Heart right ventricle (tissue), 16 donors: ENCODE measurements around the gene RASL10A. TPM values are rescaled to one million over a fixed set of nuclear protein-coding genes. Genes with fewer than 3 reads are reported as not detected.

Source experiments
- ATAC-seq, 8 donors: fragments of 200-7000 bp; cut with Tn5 transposase; one replicate each; pipeline ENCODE4 v1.9.1; 2020; ENCODE audit warnings: mild to moderate bottlenecking in 8 of 8, moderate library complexity in 8 of 8, moderate number of reproducible peaks in 1 of 8
- DNase-seq, 2 donors: peaks; one replicate each; pipeline ENCODE4 v3.0.0-alpha.2; 2020
- H3K27ac ChIP-seq, 10 donors: fragments of 200-600 bp; sonication (generic) in 2 of 10; one replicate each; pipeline versions ENCODE4 v1.5.0 to v1.8.0; 2020 to 2022; ENCODE audit warnings: mild to moderate bottlenecking in 3 of 10
- H3K27me3 ChIP-seq, 7 donors: fragments of 200-600 bp; one replicate each; pipeline ENCODE4 v1.8.0; 2021 to 2022; ENCODE audit warnings: mild to moderate bottlenecking in 2 of 7
- H3K36me3 ChIP-seq, 9 donors: fragments of 200-600 bp; sonication (generic) in 1 of 9; one replicate each; pipeline versions ENCODE4 v1.5.0 to v1.8.0; 2020 to 2022; ENCODE audit warnings: mild to moderate bottlenecking in 2 of 9
- H3K4me1 ChIP-seq, 9 donors: fragments of 200-600 bp; sonication (generic) in 1 of 9; one replicate each; pipeline versions ENCODE4 v1.5.0 to v1.8.0; 2020 to 2022; ENCODE audit warnings: mild to moderate bottlenecking in 4 of 9
- H3K4me3 ChIP-seq, 10 donors: fragments of 200-600 bp; sonication (generic) in 2 of 10; one replicate each; pipeline versions ENCODE4 v1.5.0 to v1.8.0; 2020 to 2022; ENCODE audit warnings: mild to moderate bottlenecking in 7 of 10, moderate library complexity in 2 of 10
- H3K9me3 ChIP-seq, 11 donors: fragments of 200-600 bp in 10 of 11; sonication (generic) in 2 of 11; one replicate each; pipeline versions ENCODE4 v1.5.0 to v1.8.0; 2013 to 2022; ENCODE audit warnings: mild to moderate bottlenecking in 2 of 11, control low read depth in 1 of 11, moderate library complexity in 1 of 11
- CTCF ChIP-seq, 9 donors: fragments of 200-600 bp; sonication (generic) in 2 of 9; IDR thresholded peaks; one replicate each; pipeline versions ENCODE4 v1.5.0 to v1.8.0; 2021 to 2022; ENCODE audit warnings: antibody characterized with exemption in 9 of 9, mild to moderate bottlenecking in 5 of 9, moderate library complexity in 1 of 9
- WGBS, 2 donors: extraction: QIAGEN DNeasy Blood & Tissue Kit; methylation state at CpG; one replicate each; pipeline ENCODE4 v1.1.7; 2013; ENCODE audit warnings: inconsistent platforms in 1 of 2; 5-methylcytosine and 5-hydroxymethylcytosine counted together
- intact Hi-C, 10 donors: fragments of 100-400 bp; cut with DNase I; formaldehyde crosslinking; loops; one replicate each; pipeline versions ENCODE4 v1.11.1 to v1.14.2; 2022
- polyA plus RNA-seq, 2 donors: library from polyadenylated mRNA; stranded (reverse); fragments of 200-250 nt; gene quantifications; one replicate each; pipeline ENCODE4 v1.2.3, GENCODE V29; 2013
- total RNA-seq, 10 donors: library from RNA; stranded (reverse); fragmentation: NEBNext Ultra II Directional in 3 of 10; extraction: Animal tissue kit (Norgen Biotek cat#: 25700) in 3 of 10; gene quantifications; one replicate each; pipeline versions ENCODE4 v1.2.1 to v1.2.4, GENCODE V29; 2021 to 2023
- donor health status: Arrhythmogenic right ventricular cardiomyopathy.
- donor health status: ischemic (EF 13 %, LVEDD 7.1; RV severe dilation, severe dysfunction).
- donor health status: healthy with polysubstance abuse.
- donor health status: DM: no; HTN: yes; CAD: no.
- donor health status: DM: no; HTN: no; CAD: no.
- donor health status: ischemic (EF 25% LVEDD 6.9; RV normal size, moderate dysfunction).
- donor health status: ischemic (EF 25% LVEDD 5.7; RV mildly dilated, moderate dysfunction).
- donor health status: healthy.
- donor health status: DM: yes; HTN: yes; CAD: no.
- donor health status: Ischemic cardiomyopathy.
- donor health status: ischemic (EF 35%, LVEDD 5.7; RV mildly dilated, moderate dysfunction).
- donor health status: nonischemic (EF 11% LVEDD 7.7; RV severe dilation, severe dysfunction).
- donor health status: DM: yes; HTN: yes; CAD: no.
- donor health status: PGD.
- donor health status: ischemic (EF 29% LVEDD 5.4; RV normal size, mild dysfunction).
- donor health status: nonischemic (EF 23%, LVEDD 6.1; RV moderate dilation, normal function).

The RASL10A gene
- total and polyA plus RNA-seq, 12 donors: 0.87 to 4.3 (median 1.7) TPM

GRCh38 chr22:29314537-29315285 is 786 bp downstream of the RASL10A start:
- no peak for DNase-seq
- no peak for ATAC-seq
- intact Hi-C loops: no loop called here
- Histone ChIP-seq H3K4me3 (peak overlapping the region; percentile 23 to 54 (median 44)), H3K36me3 (peaks cover 0 to 12% (median 0%) of the 10 kb centered on the region in 9 donors), H3K27me3 (peaks cover 5 to 51% (median 27%) of the 10 kb centered on the region in 7 donors), H3K27ac (peak overlapping the region in 3 of 10 donors; percentile 7 to 55 (median 34)), H3K9me3 (no peaks in the 10 kb centered on the region), H3K4me1 (peaks cover 33 to 60% (median 54%) of the 10 kb centered on the region in 9 donors)
- 3% methylated on average over 68 to 69 of the region's 69 CpGs for WGBS, 2 donors
- no peak for TF ChIP-seq CTCF (IDR thresholded peaks at IDR 0.05)

GRCh38 chr22:29313576-29314466 is 1.7 kb downstream of the RASL10A start:
- no peak for TF ChIP-seq CTCF (IDR thresholded peaks at IDR 0.05)
- Histone ChIP-seq H3K27ac (no peak overlapping the region), H3K9me3 (no peaks in the 10 kb centered on the region), H3K4me3 (peak overlapping the region in 9 of 10 donors; percentile 2 to 54 (median 45)), H3K36me3 (peaks cover 0 to 12% (median 0%) of the 10 kb centered on the region in 9 donors), H3K27me3 (peaks cover 5 to 51% (median 27%) of the 10 kb centered on the region in 7 donors), H3K4me1 (peaks cover 41 to 69% (median 63%) of the 10 kb centered on the region in 9 donors)
- ATAC-seq (no peak), DNase-seq (no peak)
- 16 to 19% methylated on average over 49 to 51 of the region's 51 CpGs for WGBS, 2 donors
- intact Hi-C loops: no loop called here

GRCh38 chr22:29313126-29313575 is 2.3 kb downstream of the RASL10A start:
- intact Hi-C loops: no loop called here
- H3K36me3 ChIP-seq: peaks cover 0 to 12% (median 0%) of the 10 kb centered on the region in 9 donors
- peak overlapping the region in 5 of 10 donors; percentile 2 to 54 (median 50) for H3K4me3 ChIP-seq
- peak in 1 of 2 donors; percentile 52 for DNase-seq
- peak; percentile 37 to 77 (median 71) for TF ChIP-seq CTCF (IDR thresholded peaks at IDR 0.05)
- peaks cover 5 to 51% (median 27%) of the 10 kb centered on the region in 7 donors for H3K27me3 ChIP-seq
- peak in 3 of 8 donors; percentile 2 to 5 (median 3) for ATAC-seq
- H3K9me3 ChIP-seq: no peaks in the 10 kb centered on the region
- peaks cover 48 to 75% (median 70%) of the 10 kb centered on the region in 9 donors for H3K4me1 ChIP-seq
- H3K27ac ChIP-seq: no peak overlapping the region
- WGBS, 2 donors: 19 to 25% methylated on average over 44 of the region's 44 CpGs
